SK-N-DZ (cell line): ENCODE data around the gene RFPL2.
A peak's percentile ranks its signal among the peaks of the same experiment; 100 is the strongest.
"Not testable (repeated sequence)": the region's sequence is repeated elsewhere in the genome, so short reads cannot be mapped to it uniquely, and the experiment has no call there.

ENCODE experiments used
- DNase-seq: peaks from one replicate; pipeline ENCODE4 v3.0.0-alpha.2; 2015; ENCODE audit warnings: low spot score

RFPL2 gene

GRCh38 chr22:32205974-32206773 lies 1.3 kb upstream of the RFPL2 start:
- no peak for DNase-seq

DNA sequence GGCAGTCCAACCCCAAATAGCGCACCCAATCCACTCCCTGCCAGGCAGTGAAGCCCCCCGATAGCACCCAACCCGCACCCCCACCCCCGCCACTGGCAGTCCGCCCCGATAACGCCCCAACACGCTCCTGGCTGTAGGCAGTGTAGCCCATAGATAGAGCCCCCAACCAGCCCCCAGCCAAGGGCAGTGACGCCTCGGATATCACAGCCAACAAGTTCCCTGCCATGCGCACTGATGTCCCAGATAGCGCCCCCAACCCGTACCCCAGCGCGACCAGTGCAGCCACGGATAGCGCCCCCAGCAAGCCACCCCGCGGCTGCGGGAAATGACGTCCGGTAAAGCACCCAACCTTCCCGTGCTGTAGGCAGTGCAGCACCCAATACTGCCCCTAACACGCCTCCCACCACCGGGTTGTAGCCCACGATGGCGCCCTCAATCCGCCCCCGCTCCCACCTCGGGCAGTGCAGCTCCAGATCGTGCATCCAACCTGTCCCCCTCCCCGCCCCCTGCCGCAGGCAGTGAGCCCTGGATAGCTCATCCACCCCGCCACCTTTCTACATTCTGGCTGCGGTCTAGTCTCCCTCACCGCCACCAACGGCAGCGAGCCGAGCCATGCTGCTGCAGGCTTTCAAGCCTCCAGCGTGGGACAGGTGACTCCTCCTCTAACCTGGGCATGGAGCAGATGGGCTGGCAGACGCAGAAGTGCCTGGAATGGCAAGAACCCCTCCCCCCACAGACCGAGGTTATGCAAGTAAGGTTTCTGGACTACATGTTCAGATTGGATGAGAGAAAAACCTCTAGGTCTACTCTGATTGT lies 625 bp downstream of the RFPL2 start:
- DNase-seq = no peak

GRCh38 chr22:32203181-32204039 lies 1.5 kb downstream of the RFPL2 start:
- no peak for DNase-seq

DNA sequence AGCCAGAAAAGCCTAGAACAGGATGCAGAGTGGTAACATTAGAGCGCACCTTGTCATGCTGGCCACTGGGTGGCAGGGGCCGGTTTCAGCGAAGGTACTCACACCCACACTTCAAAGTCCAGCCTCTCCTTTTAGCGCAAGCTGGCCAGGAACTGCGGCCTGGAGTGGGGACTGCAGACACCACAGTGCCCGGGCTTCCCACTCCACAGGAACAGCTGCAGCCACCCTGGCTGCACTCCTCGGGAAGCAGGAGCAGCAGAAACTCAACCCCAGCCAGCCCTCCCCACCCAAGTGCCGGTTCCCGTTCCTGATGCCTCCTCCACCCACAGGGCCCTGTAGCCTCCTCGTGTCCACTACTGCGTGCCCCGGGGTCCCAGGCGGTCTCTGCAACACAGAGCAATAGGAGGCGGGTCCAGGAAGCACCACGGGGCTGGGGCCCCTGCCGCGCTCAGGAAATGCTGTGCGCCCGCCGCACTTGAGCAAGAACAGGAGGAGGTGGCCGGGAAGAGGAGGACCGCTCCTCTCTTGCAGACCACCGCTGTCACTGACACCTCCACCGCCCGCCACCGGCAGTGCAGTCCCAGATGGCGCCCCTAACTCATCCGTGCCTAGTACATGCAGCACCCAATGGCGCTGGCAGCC lies 2.2 kb downstream of the RFPL2 start:
- peak; percentile 68 for DNase-seq

GRCh38 chr22:32202161-32202538 lies 2.7 kb downstream of the RFPL2 start:
- no peak for DNase-seq

DNA sequence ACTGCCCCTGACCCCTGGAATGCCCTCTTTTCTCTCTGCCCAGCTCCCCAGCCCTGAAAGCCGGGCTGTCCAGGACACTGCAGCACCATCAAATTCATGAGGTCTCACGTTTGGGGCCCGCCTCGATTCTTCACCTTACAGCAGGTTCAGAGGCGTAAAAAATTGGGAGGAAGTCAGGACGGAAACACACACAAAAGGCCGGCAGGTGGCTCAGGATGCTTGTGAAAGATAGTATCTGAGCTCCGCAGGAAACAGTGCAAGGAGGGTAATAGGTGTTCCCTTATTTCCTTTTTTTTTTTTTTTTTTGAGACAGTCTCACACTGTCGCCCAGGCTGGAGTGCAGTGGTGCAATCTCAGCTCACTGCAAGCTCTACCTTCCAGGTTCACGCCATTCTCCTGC lies 4.1 kb downstream of the RFPL2 start:
- DNase-seq = no peak

DNA sequence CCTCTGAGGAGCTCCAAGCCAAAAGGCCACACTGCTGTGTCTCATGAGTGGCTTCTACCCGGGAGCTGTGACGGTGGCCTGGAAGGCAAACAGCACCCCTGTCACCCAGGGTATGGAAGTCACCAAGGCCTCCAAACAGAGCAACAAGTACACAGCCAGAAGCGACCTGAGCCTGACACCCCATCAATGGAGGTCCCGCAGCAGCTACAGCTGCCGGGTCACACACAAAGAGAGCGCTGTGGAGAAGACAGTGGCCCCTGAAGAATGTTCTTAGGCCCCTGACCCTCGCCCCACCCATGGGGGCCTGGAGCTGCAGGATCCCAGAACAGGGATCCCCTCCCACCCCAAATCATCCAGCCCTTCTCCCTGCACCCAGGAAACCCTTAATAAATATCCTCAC lies 4.9 kb downstream of the RFPL2 start:
- no peak for DNase-seq

GRCh38 chr22:32199341-32199740 lies 5.5 kb downstream of the RFPL2 start:
- no peak for DNase-seq

DNA sequence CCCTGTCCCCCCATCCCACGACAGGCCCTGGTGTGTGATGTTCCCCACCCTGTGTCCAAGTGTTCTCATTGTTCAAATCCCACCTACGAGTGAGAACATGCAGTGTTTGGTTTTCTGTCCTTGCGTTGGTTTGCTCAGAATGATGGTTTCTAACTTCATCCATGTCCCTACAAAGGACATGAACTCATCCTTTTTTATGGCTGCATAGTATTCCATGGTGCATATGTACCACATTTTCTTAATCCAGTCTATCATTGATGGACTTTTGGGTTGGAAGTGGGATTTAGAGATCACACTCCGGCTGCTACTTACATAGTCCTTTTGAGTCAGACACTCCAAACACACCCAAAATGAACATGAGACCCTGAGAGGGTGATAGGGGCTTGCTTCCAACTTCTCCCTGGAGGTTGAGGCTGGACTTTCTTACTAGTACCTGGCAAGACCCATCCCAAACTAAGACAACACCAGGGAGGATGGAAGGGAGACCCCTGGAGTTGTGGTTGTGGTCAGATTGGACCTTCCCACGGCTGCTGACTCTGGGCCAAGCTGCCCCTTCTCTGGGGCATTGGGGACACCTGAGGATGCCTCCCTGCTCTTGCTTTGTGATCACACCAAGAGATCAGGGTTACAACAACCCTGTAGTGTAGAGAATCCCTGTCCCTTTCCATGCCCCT lies 7.2 kb downstream of the RFPL2 start:
- not testable (repeated sequence) for DNase-seq

- not testable (repeated sequence) for DNase-seq
Observed at GRCh38 chr22:32195900-32196299, 9.0 kb downstream of the RFPL2 start.

- DNase-seq = not testable (repeated sequence)
Observed at GRCh38 chr22:32193346-32193745, 11.5 kb downstream of the RFPL2 start.

DNA sequence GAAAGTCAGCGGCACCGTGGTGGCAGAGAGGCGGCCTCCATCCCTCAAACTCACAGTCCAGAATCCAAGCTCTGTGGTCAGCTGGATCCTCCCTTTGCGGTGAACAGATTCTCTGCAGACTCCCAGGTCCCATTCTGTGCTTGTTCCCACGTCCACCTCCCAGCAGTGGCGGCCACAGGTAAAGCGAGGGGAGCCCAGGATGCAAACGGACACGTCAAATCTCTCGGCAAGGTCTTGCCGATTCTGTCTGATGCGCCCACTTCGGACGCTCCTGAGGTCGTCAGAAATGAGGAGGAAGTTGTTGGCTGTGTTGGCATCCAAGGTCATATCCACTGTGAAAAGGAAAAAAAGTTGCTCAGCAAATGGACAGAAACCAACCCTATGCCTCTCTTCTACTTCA lies 13.9 kb downstream of the RFPL2 start:
- DNase-seq = not testable (repeated sequence)

DNA sequence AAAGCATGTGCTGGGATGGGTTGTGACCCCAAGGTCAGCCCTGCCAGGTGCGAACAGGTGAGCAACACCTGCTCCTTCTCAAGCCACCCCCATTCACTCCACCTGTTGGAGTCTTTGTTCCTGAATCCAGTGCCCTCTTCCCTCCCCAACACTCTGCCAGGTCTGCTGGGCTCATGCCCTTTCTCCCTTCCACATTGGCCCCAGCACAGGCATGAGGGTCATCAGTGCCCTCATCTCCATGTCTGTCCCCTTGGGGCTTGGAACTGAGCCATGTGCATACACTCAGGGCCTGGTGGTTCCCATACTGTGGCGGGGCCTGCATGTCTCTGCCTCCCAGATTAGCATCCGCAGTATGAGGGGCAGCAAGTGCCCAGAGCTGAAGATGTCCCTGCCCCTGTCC lies 19.1 kb downstream of the RFPL2 start:
- DNase-seq = no peak

DNA sequence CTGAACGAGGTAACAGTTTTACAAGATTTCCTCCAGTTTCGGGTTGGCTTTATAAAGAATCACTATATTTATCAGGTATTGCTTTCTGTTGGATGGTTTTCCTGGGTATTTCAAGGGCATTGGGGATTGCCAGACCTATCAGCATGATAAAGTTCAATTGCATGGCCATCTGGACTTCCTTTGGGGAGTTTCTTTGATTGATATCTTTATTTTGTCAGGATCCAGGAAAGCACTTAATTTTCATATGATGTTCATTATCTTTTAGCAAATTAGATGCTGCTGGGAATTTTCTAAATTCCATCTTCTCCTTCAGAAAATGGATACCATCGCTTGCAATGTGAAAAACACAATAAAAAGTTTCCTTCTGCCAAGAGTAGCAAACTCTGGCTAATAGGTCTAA lies 21.2 kb downstream of the RFPL2 start:
- no peak for DNase-seq

DNA sequence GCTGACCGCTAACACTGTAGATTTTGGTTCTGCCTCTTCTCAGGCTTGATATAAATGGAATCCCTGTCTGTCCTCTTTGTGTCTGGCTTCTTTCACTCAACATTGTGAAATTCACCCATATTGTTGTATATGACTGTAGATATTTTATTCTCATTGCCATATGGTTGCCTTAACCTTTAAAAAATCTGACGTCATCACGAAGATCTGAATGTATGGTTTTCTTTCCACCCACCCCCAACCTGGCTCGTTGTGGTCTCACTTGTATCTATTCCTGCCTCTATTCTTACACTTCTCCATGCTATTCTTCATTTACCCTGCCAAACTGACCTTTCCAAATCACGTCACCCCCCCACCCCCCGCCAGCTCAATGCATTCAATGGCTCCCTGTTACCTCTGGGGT lies 23.8 kb downstream of the RFPL2 start:
- no peak for DNase-seq

DNA sequence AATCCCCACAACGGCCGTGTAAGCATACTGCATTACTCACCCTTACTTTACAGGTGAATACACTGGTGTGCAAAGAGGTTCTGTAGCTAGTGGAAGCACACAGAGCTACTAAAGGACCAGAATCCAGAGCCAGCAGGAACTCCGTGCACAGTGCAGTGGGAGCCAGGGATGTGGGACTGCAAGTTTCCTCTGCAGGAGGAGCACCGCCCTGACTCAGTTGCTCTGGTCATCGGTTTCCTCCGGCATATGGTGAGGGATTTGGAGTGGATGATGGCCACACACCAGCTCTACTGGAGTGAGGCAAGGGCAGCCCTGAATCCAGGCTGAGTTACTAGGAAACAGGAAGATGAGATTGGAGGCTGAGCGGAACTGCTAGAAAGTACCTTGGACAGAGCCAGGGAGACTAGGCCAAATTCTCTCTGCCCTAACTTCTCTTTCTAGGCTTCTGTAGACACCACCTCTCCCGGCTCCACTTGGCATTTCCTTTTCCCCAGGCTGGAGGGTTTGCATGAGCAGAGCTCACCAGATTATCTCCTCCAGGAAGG lies 27.6 kb downstream of the RFPL2 start:
- DNase-seq = no peak

DNA sequence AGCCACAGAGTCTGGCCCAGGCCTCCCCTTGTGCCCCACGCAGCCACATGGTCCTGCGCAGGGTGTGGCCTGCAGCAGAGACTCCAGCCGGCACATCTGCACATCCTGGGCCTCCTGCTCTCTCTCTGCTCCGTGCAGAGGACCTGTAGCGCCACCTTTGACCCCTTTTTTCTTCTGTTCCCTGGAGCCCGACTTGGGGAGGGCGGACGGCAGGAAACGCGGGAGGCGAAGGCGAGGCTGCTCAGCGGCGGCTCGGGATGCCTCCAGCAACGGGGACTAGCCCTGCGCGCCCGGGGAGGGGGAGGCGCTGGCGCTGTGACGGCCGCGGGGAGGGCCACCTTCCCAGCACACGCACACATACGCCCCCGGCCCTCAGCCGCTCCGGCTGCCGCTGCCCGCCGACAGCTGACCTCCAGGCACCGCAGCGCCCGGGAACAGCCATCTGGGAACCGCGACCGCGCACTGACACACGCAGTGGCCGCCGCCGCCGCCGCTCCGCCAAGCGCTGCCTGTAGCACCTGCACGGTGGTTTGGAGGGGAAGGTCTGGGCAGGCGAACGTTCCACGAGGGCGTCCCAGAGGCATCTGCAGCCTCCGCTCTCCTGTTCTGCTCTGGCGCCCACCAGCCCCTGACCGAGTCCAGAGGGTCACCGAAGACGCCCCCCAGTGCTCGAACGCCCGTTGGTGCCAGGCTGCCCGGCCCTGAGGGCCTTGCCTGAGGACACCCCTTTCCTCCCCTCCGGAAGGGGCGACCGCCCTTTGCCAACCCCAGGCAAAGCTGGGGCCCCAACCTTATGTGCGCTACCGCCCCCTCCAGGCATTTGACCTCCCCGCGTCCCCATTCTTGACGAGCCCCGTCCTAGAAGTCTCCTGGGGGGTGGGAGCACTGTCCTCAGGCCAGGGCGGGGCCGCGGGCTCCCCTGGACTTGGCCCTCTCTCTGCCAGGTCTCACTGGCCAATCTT lies 28.9 kb downstream of the RFPL2 start:
- peak; percentile 23 for DNase-seq

GRCh38 chr22:32175115-32175514 lies 29.8 kb downstream of the RFPL2 start:
- DNase-seq = no peak

DNA sequence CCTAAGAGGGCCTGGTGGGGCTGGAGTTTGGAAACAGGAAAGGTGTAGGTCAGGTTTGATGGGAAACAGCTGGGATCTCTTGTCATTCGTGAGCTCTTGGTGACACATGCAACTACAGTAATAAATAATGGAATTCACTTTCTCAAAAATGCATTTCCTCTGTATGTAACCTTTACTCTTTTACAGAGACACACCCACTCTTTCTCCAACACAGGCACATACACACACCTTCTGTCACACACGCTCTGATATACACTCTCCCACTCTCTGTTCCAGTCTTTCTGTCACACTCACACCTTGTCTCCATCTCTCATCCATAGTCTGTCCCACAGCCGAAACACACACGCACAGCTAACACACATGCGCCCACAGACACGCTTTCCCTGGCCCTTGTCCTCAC lies 39.2 kb downstream of the RFPL2 start:
- no peak for DNase-seq
